Endometrium (tissue), 2 donors: Measurements from ENCODE around the gene TMEM170A.
A peak's percentile ranks its signal among the peaks of the same experiment; 100 is the strongest.
"Not testable (repeated sequence)": the region's sequence is repeated elsewhere in the genome, so short reads cannot be mapped to it uniquely, and the experiment has no call there.

Experiments
- FAIRE-seq: peaks from 2 replicates; lab custom pipeline; 2012; peaks lifted over from hg19 to GRCh38; lab: Jason Lieb, UNC
- donor health status: control.
- donor health status: control.

The TMEM170A gene

DNA sequence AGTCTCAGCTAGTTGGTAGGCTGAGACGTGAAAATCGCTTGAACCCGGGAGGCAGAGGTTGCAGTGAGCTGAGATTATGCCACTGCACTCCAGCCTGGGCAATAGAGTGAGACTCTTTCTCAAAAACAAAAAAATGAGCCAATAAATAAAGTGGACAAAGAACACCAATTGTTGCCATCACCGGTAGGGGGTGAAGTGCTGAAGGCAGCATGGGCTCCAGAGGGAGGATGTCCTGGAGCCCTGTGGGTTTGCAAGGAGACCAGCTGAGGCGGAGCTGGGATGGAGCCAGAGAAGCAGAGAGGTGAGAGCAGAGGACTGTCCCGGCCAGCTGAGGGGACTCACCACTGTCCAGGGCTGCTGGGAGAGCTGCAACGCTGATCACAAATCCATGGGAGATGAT lies 17.0 kb upstream of the TMEM170A start:
- FAIRE-seq = no peak

DNA sequence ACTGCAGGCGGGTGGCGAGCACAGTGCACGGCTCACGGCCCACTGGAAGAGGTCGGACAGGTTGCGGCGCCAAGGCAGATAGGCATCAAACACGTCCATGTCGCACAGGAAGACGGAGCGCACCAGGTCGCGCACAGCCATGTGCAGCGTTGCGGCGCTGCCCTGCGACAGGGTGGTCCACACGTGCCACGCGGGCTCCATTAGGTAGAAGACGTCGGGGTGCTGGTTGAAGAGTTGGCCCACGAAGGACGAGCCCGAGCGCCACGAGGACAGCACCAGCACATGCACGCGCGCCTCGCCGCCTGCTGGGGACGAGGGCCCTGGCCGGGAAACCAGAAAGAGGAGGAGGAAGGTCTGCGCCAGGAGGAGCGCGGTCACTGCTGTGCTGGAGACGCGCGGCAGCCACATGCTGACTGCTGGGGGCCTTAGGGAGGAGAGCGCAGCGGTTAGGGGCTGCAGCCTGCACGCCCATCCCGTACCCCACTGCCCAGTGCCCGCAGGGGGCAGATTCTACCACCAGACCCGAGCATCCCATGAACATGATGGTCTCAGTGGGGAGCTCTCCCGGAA lies 15.0 kb upstream of the TMEM170A start:
- FAIRE-seq = no peak

DNA sequence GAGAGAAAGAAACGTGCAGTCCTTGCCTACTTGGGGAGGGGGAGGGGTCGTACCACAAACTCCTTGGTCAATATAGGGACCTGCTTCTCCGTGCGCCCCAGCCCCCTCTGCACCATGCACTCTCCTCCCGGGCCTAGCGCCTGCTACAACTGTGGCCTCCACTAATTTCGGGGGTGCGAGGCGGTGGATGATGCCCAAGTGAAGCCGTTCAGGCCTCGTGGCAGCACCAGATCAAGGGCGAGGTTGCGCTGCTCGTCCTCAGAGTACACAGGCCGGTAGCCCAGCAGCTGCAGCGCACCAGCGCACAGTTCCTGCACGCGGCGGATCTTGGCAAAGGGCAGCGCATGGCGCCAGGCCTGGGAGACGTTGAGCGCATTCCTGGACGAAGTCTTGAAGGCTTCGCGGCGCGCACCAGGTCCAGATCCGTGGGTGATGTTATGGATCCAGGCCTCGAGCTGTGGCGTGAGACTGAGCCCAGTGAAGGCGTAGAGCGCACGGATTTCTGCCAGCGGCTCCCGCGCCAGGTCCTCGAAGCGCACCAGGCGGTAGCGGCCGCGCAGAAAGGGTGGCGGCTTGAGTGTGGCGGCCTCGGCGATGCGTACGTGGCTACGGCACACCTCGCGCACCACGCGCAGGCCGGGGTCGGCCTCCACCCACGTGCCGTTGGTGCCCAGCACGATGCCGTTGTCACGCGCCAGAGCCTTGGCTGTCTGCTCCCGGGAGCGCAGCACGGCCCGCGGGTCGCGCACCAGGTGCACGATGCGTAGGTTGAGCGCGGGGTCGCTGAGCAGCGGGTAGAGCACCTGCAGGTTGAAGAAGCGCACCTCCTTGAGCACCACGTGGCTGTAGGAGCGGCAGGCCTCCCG lies 14.2 kb upstream of the TMEM170A start:
- FAIRE-seq = no peak

DNA sequence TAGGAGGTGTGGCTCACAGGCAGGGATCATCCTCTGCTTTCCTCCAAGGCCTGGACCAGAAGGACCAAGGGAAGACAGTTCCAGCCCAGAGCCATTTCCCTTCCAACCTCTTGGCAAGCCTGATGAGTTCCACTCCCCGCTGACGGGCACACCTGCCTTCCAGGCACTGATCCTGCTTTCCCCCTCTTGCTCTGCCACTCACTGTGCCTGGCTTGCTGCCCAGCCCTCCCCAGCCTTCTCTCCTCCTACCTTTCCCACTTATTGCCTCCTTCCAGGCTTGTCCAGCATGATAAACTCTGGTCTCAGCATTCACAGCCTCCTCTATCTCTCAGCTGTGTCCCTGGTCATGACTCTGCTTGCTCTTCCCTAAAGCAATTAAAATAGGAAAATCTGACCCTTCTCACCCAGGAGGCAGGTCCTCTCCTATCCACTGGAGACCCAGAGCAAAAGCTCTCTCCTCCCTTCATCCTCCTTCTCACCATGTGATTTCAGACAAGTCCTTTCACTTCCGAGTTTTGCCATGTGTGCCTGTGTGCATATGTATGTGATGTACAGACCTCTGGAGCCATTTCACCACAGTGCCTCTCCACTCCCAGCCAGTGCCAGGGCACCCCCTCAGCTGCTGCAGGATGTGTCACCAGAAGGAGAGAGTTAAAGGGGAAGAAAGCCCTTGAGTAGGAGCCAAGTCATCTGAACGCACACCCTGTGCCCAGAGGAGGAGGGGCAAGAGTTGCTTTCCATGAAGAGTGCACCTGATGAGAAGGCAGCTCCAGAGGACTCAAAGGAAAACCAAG lies 13.4 kb upstream of the TMEM170A start:
- no peak for FAIRE-seq

DNA sequence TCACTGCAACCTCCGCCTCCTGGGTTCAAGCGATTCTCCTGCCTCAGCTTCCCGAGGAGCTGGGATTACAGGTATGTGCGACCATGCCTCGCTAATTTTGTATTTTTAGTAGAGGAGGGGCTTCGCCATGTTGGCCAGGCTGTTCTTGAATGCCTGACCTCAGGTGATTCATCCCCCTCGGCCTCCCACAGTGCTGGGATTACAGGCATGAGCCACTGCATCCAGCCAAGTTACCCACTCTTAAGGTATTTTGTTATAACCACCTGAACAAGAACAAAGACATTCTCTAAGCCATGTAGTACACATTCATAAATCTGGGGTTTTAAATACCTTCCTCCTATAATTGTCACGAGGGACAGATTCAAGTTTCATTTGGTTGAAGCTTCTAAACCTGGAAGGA lies 12.3 kb upstream of the TMEM170A start:
- no peak for FAIRE-seq

DNA sequence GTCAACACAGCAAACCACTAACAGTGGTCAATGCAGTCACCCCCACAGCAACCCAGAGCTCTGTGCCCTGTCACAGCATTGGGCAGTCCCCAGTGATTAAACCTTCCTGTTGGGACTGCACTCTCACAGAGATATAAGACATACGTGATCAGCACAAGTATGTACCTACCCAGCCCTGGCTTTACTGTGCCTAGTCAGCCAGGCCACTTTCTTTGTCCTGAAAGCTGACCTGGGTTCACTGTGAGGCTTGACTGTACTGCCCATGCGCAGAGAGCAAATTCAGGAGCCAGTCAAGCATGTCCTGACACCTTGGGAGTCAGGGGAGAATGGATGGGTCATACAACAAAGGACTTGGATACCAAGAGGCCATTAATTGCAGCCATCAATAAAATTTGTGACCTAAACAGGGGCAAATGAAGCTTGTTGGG lies 10.9 kb upstream of the TMEM170A start:
- no peak for FAIRE-seq

DNA sequence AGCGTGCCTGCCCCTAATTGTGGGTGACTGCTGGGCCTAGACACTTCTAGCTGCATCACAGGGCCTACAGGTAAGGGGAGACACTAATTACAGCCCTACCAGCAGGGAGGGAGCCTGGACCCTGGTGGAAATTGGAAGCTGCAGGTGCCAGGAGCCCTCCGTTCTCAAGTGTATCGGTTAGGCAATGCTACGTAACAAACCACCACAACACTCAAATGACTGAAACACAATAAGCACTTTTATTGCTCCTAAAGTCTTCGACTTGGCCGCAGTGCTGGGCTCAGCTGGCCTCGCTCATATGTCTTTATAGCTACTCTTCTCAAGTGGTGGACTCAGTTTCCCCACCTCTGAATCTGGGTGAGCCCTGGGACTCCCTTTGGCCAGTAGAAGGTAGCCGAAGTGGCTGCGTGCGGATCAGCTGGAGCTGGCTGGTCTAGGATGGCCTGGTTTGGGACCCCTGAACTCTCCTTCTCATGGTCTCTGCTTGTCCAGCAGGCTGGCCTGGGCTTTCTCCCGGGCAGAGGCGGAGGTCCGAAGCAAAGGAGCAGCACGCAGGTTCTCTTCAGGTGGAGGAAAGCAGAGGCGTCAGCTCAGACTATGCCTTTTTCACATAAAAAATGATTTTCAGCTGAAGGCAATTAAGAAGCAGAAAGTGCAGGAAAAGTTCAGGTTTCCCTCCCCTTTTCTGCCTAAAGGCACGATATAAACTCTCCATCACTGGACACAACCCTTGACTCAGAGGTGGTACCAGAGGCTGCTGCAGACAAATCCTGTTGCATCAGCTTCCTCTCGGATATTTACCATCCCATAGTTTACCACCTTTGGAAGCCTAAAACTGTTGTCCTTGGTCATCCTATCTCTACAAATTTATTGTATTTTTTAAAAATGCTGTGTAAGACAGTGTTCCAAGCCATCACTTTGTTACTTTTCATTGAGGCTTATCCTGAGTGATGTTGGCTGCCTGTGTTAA lies 8.7 kb upstream of the TMEM170A start:
- FAIRE-seq = no peak

DNA sequence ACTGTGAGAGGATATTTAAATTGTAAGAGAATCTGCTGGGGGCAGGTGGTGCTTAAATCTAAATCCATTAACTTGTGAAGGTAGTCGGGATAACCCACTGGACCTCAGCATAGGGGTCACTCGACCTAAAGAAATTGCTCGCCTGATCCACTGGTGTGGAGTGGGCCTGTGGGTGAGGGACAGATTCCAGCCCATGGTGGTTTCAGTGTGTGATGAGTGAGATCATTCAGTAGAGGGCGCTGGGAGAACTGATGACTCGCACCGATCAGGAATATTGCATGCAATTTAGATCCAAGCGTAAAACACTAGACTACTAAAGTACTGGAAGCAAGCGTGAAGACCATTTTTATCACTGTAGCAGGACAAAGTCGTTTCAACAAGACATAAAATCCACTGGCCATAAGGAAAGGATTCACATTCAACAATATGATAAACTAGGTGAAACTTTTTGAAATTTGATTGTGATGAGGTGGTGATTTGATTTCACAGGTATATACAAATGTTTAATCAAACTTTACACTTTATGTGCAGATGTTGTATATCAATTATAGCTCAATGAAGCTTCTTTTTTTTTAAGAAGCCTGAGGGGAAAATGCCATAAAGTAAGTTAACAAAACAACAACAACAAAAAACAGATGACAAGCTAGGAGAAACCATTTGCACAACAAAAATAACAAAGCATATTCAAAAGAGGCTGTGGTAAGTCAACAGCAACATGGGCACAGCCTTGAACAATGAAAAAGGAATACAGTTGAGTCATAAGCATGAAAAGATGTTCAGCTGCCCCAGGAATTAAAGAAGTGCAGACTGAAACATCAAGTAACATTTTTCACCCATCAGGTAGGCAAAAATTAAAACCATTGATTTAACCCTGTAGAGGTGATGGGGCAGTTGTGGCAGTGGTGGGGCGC lies 7.5 kb upstream of the TMEM170A start:
- FAIRE-seq = peak; percentile 26

DNA sequence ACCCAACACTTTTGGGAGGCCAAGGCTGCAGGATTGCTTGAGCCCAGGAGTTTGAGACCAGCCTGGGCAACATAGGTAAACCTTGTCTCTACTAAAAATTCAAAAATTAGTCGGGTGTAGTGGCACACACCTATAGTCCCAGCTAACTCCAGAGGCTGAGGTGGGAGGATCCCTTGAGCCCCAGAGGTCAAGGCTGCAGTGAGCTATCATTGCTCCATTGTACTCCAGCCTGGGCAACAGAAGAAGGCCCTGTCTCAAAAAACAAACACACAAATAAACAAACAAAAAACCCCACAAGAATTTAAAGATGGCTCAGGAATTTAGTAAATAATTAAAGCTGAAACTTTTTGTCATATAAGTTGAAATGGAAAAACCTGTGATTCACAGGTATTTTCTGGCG lies 2.3 kb upstream of the TMEM170A start:
- no peak for FAIRE-seq

DNA sequence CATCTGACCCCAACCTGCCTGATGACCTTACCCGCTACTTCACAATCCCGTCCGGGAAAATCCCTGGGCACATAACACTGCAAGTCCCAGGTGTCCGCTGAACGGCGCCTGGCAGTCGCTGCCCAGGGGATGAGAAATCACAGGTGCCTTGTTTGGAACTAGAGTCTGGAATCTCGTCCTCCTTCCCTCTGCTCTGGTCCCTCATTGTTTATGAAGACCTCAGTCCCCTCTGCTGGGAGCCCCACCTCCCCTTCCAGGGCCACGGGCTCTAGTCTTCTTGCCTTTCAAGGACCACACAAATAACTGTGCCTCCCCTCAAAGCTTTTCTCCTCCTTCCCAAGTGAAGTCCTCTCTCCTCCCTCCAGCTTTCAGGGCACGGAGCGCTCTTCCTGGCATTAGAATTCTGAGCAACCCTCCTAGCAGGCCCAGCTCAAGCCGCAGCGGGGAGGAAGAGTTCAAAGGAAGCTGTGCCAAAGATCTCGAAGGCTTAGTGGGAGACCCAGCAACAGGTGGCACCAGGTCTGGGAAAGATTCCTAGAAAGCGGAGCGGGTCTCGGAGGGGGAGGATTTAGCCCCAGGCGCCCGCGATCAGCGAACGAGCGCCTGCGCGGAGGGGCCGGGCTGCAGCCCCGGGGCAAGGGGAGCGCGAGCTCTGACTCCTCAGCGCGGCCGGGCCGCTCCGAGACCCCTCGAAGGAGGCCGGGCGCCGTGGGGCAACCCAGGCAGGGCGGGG lies 934 bp downstream of the TMEM170A start:
- FAIRE-seq = not testable (repeated sequence)

DNA sequence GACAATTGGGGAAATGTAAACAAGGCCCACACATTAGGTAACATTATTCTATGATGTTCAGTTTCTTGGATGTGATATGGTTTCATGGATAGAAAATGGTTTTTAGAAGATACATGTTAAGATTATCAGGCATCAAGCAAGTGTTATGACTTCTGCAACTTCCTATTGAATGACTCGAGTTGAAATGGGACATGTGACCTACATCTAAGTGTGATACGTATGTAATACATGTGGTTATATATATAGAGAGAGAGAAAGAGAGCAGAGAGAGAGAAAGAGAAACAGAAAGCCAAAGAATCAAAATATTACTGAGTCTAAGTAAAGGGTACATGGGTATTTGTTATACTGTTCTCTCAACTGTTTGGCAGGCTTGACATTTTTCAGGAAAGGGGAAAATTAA lies 1.7 kb downstream of the TMEM170A start:
- FAIRE-seq = no peak

DNA sequence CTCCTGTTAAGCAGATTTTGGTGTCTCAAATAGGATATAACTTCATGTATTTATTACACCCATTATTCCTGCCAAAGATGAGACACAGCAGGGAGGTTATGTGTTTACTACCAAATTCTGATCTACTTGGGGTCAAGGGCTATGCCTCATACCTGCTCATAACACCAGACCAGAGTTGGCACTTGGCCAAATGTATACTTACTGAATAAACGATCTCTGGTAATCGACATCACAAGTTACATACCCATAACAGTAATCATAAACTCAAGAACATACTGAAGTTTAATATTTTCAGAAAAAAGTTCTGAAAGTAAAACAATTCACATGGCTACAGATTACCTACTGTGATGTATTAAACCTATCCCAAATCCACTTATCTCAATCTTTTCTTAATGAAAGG lies 2.9 kb downstream of the TMEM170A start:
- FAIRE-seq = no peak

DNA sequence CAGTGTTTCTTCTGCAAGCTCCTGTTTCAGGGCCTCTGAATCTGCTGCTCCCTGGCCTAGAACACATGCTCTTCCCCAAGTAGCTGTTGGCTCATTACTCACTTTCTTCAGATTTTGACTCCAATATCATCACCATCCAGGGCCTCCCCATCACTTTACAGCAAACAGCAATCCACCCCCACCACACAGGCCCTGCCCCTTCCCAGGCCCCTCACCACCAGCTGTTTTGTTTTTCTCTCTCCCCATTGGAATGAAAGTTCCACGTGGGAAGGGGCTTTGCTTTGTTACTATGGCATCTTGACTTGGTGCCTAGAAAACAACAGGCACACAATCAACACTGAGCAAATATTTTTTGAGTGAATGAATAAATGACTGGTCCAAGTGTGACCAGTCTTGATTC lies 4.0 kb downstream of the TMEM170A start:
- no peak for FAIRE-seq

DNA sequence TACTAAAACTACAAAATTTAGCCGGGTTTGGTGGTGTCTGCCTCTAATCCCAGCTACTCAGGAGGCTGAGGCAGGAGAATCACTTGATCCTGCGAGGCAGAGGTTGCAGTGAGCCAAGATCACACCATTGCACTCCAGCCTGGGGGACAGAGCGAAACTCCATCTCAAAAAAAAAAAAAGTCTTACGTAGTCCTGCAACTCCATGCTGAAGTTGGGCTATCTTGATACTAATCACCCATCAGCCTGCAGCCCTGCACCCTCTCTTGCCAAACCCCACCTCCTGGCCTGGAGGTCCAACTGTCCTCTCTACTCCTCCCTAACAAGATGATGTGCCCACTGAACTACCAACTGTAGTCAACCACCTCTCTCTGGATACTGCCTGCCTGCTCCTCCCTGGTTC lies 4.8 kb downstream of the TMEM170A start:
- no peak for FAIRE-seq

DNA sequence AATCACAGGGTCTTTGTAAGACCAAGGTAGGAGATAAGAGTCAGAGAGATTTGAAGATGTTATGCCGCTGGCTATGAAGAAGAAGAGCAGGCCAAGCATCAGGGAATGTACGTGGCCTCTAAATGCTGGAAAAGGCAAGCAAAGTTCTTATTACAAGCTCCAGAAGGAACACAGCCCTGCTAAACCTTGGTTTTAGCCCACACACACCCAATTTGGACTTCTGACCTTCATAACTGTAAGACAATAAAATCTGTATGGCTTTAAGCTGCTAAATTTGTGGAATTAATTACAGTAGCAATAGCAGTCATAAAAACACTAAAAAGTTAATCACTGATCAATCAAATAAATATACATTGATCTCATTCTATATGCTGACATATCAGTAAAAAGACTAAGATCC lies 6.0 kb downstream of the TMEM170A start:
- no peak for FAIRE-seq

DNA sequence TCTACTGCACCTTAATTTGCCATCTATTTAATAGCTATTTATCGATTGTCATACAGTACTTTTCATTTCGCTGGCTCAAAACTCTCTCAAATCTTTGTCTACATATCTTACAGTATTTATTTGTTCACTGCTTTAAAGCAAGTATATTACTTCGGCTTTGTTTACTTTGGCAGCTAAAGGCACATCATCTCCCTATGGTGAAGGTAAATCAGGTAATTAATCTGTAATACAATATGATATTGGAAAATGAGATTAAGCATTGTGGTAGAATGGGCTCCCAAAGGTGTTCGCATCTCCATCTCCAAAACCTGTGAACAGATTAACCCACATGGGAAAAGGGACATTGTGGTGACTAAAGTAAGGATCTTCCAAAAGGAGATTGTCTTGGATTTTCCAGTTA lies 6.5 kb downstream of the TMEM170A start:
- no peak for FAIRE-seq

DNA sequence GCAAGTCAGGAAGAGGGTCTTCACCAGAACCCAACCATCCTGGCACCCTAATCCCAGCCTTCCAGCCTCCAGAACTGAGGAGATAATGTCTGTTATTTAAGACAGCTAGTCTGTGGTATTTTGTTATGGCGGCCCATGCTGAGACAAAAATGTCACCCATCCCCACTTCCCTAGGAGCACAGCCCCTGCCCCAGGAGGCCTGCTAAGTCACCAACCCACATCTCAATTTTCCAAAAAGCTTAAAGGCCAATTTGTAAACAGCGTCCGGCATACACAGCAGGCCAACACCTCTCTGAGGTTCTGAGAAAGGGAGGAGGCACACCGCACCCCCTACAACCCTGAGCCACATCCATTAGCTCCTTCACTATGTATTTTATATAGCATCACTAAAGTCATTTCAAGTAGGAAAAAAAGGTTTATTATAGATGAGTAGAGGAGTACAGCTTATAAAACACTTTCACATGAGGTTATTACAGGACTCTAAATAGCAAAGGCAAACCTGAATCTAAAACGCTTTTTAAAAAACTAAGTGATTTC lies 6.9 kb downstream of the TMEM170A start:
- no peak for FAIRE-seq

DNA sequence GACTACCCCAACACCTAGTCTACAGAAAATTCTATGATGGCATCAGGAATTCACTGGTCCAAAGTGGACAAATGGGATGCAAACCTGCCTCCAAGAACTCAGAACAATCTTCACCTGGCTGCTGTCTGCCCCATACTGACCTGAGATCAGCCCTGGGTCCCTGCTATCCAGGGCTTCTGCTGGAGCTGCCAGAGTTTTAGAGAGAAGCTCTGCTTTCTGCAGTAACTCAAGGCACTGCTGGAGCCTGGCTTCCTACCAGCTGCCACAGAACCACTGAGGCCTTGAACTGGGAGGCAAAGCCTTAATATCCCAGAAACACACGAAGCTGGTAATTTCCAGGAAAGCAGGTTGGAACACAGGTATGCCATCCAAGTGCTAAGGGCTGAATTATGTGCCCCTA lies 7.5 kb downstream of the TMEM170A start:
- no peak for FAIRE-seq

DNA sequence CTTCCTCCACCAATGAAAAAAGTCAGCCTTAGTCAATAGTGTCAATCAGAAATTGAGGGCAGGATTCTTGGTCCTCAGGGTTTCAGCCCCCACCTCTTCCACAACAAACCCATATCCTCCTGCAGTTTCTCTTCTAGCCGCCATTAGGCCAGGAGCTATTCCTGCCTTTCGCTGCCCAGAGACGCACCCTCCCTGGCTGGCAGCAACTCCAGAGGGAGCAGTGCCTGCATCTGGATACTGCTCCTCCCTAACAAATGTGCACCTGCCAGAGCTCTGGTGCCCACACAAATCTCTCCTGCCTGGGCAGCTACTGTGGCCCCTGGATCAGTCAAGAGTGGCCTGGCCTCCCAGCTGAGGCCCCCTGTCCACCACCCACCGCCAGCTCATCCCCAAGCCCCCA lies 8.0 kb downstream of the TMEM170A start:
- FAIRE-seq = not testable (repeated sequence)

DNA sequence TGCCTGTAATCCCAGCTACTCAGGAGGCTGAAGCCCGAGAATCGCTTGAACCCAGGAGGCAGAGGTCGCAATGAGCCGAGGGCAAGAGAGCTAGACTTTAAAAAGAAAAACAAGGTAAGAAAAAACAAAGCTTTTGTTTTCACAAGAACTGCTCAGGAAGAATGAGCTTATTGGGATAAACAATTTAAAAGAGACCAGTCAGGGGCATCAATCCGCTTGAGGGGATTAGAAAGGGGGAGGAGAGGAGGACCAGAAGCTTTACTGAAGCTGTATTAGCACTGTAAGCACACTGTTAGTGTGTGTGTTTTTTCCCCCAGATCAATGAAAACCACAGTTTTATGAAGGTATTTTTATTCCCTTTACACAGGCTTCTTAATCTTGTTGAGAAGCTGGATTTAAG lies 8.8 kb downstream of the TMEM170A start:
- FAIRE-seq = no peak
